IMR-90 (cell line): ENCODE measurements around the gene PLEKHH1. TPM values are rescaled to one million over a fixed set of nuclear protein-coding genes. Genes with fewer than 3 reads are reported as not detected.

Source experiments
- ATAC-seq: fragments of 200-7000 bp; cut with Tn5 transposase; 2 replicates; pipeline ENCODE4 v1.9.1; 2020; ENCODE audit warnings: low read depth, mild to moderate bottlenecking, moderate library complexity
- BruUV-seq: library from RNA; stranded (reverse); fragments of 400-500 nt; replicated peaks from 2 replicates; lab custom pipeline; 2021; lab: Mats Ljungman, UMichigan
- CTCF ChIA-PET: fragments of 300-600 bp; formaldehyde crosslinking; extraction: SDS; loops from one replicate; lab custom pipeline; 2021; ENCODE audit warnings: antibody characterized with exemption; lab: Yijun Ruan, JAX
- POLR2A ChIA-PET: fragments of 300-600 bp; sonication (Branson Sonifier 250); formaldehyde crosslinking; loops from one replicate; lab custom pipeline; 2022; ENCODE audit warnings: antibody characterized with exemption; ENCODE audit not compliant: unreplicated experiment; lab: Charles Lee
- DNase-seq: peaks from one replicate; pipeline ENCODE4 v3.0.0; 2013
- H2AFZ ChIP-seq: replicated peaks from 2 replicates; pipeline ENCODE3; 2013; ENCODE audit warnings: low read length, mild to moderate bottlenecking; ENCODE audit not compliant: poor library complexity
- H2AK5ac ChIP-seq: 2 replicates; pipeline ENCODE4 v1.6.1; 2013; ENCODE audit warnings: low read depth, low read length, inconsistent platforms
- H2AK9ac ChIP-seq: replicated peaks from 2 replicates; pipeline ENCODE3; 2013; ENCODE audit warnings: mild to moderate bottlenecking, low read depth, low read length, moderate library complexity; ENCODE audit not compliant: poor library complexity
- H2BK120ac ChIP-seq: 2 replicates; pipeline ENCODE4 v1.6.1; 2013; ENCODE audit warnings: low read depth, low read length, inconsistent platforms
- H2BK15ac ChIP-seq: 3 replicates; pipeline ENCODE4 v1.6.1; 2013; ENCODE audit warnings: low read depth, low read length, inconsistent platforms
- H2BK20ac ChIP-seq: 2 replicates; pipeline ENCODE4 v1.6.1; 2013; ENCODE audit warnings: low read depth, mild to moderate bottlenecking, inconsistent platforms, low read length, moderate library complexity
- H2BK5ac ChIP-seq: 2 replicates; pipeline ENCODE4 v1.6.1; 2013; ENCODE audit warnings: mild to moderate bottlenecking, low read depth, low read length, inconsistent platforms; ENCODE audit not compliant: poor library complexity, severe bottlenecking
- H3K14ac ChIP-seq: replicated peaks from 2 replicates; pipeline ENCODE4 v1.6.1; 2013; ENCODE audit warnings: low read depth, low read length, inconsistent platforms
- H3K18ac ChIP-seq: 2 replicates; pipeline ENCODE4 v1.6.1; 2013; ENCODE audit warnings: low read depth, low read length, control low read depth
- H3K23ac ChIP-seq: 2 replicates; pipeline ENCODE4 v1.6.1; 2013; ENCODE audit warnings: low read depth, low read length, inconsistent platforms
- H3K27ac ChIP-seq: 2 replicates; pipeline ENCODE4 v1.5.1; 2013; ENCODE audit warnings: mild to moderate bottlenecking, control low read depth, low read length; ENCODE audit not compliant: insufficient read depth
- H3K27me3 ChIP-seq: 2 replicates; pipeline ENCODE4 v1.6.1; 2013; ENCODE audit warnings: low read length; ENCODE audit not compliant: control insufficient read depth, insufficient read depth
- H3K36me3 ChIP-seq: 2 replicates; pipeline ENCODE4 v1.6.1; 2013; ENCODE audit warnings: low read length, mixed read lengths; ENCODE audit not compliant: control insufficient read depth, insufficient read depth
- H3K4ac ChIP-seq: 2 replicates; pipeline ENCODE4 v1.6.1; 2013; ENCODE audit warnings: low read depth, low read length, inconsistent platforms
- H3K4me1 ChIP-seq: 2 replicates; pipeline ENCODE4 v1.6.1; 2013; ENCODE audit warnings: low read length, mixed read lengths; ENCODE audit not compliant: control insufficient read depth, insufficient read depth
- H3K4me2 ChIP-seq: 2 replicates; pipeline ENCODE4 v1.6.1; 2013; ENCODE audit warnings: low read depth, mild to moderate bottlenecking, control low read depth, low read length, moderate library complexity
- H3K4me3 ChIP-seq: 2 replicates; pipeline ENCODE4 v1.5.1; 2013; ENCODE audit warnings: low read depth, mild to moderate bottlenecking, control low read depth, low read length, moderate library complexity; ENCODE audit not compliant: insufficient read depth
- H3K56ac ChIP-seq: 2 replicates; pipeline ENCODE4 v1.6.1; 2013; ENCODE audit warnings: low read length, inconsistent platforms; ENCODE audit not compliant: insufficient read depth; ENCODE audit errors: extremely low read depth
- H3K79me1 ChIP-seq, 2 experiments: 2 replicates each; pipeline ENCODE4 v1.6.1; 2013; ENCODE audit warnings: low read length in 2 of 2, inconsistent platforms in 1 of 2, low read depth in 1 of 2
- H3K9ac ChIP-seq: 2 replicates; pipeline ENCODE4 v1.6.1; 2013; ENCODE audit warnings: low read depth, low read length, control low read depth
- H3K9me1 ChIP-seq: 2 replicates; pipeline ENCODE4 v1.6.1; 2013; ENCODE audit warnings: low read length, inconsistent platforms; ENCODE audit not compliant: insufficient read depth
- H3K9me3 ChIP-seq: 2 replicates; pipeline ENCODE4 v1.6.1; 2013; ENCODE audit warnings: low read length; ENCODE audit not compliant: control insufficient read depth, insufficient read depth
- H4K20me1 ChIP-seq: 2 replicates; pipeline ENCODE4 v1.6.1; 2013; ENCODE audit warnings: low read length, inconsistent platforms; ENCODE audit not compliant: insufficient read depth
- H4K5ac ChIP-seq: 2 replicates; pipeline ENCODE4 v1.6.1; 2013; ENCODE audit warnings: mild to moderate bottlenecking, low read depth, low read length, control low read depth
- H4K8ac ChIP-seq, 2 experiments: 2 replicates each; pipeline ENCODE4 v1.6.1; 2013; ENCODE audit warnings: low read depth in 2 of 2, low read length in 2 of 2, control low read depth in 1 of 2, inconsistent platforms in 1 of 2
- H4K91ac ChIP-seq: 2 replicates; pipeline ENCODE4 v1.6.1; 2013; ENCODE audit warnings: low read depth, low read length, inconsistent platforms; ENCODE audit not compliant: insufficient read depth
- BHLHE40 ChIP-seq: fragments of 150-350 bp; IDR thresholded peaks from 2 replicates; pipeline ENCODE4 v1.6.1; 2016; ENCODE audit warnings: mild to moderate bottlenecking, low read depth, low read length
- CEBPB ChIP-seq: IDR thresholded peaks from 2 replicates; pipeline ENCODE4 v1.6.1; 2012; ENCODE audit warnings: low read depth, low read length, improper control_type of control experiment
- CHD1 ChIP-seq: IDR thresholded peaks from 2 replicates; pipeline ENCODE4 v1.6.1; 2012; ENCODE audit warnings: low read depth, low read length, improper control_type of control experiment
- ELK1 ChIP-seq: fragments of 150-350 bp; IDR thresholded peaks from 2 replicates; pipeline ENCODE4 v1.6.1; 2016; ENCODE audit warnings: low read depth, mild to moderate bottlenecking, low read length, moderate library complexity, borderline replicate concordance
- FOS ChIP-seq: fragments of 150-350 bp; IDR thresholded peaks from 2 replicates; pipeline ENCODE4 v1.6.1; 2016; ENCODE audit warnings: low read depth, low read length
- MAFK ChIP-seq: IDR thresholded peaks from 2 replicates; pipeline ENCODE4 v1.6.1; 2012; ENCODE audit warnings: low read depth, low read length, improper control_type of control experiment
- MAZ ChIP-seq: IDR thresholded peaks from 2 replicates; pipeline ENCODE4 v1.6.1; 2012; ENCODE audit warnings: low read depth, mild to moderate bottlenecking, low read length, improper control_type of control experiment, moderate library complexity, borderline replicate concordance
- MXI1 ChIP-seq: IDR thresholded peaks from 2 replicates; pipeline ENCODE4 v1.6.1; 2012; ENCODE audit warnings: low read depth, mild to moderate bottlenecking, low read length, moderate library complexity, borderline replicate concordance
- NFE2L2 ChIP-seq: fragments of 150-350 bp; IDR thresholded peaks from 2 replicates; pipeline ENCODE4 v1.6.1; 2016; ENCODE audit warnings: low read depth, mild to moderate bottlenecking, low read length
- POLR2A ChIP-seq: IDR thresholded peaks from 2 replicates; pipeline ENCODE4 v1.6.1; 2012; ENCODE audit warnings: mild to moderate bottlenecking, low read depth, low read length
- RAD21 ChIP-seq: IDR thresholded peaks from 2 replicates; pipeline ENCODE4 v1.6.1; 2012; ENCODE audit warnings: low read length, improper control_type of control experiment
- RCOR1 ChIP-seq: IDR thresholded peaks from 2 replicates; pipeline ENCODE4 v1.6.1; 2012; ENCODE audit warnings: mild to moderate bottlenecking, low read length, improper control_type of control experiment; ENCODE audit not compliant: insufficient replicate concordance
- RFX5 ChIP-seq: IDR thresholded peaks from 2 replicates; pipeline ENCODE4 v1.8.0; 2012; ENCODE audit warnings: low read depth, mild to moderate bottlenecking, low read length, moderate library complexity
- SMC3 ChIP-seq: fragments of 150-350 bp; IDR thresholded peaks from 2 replicates; pipeline ENCODE4 v1.6.1; 2016; ENCODE audit warnings: low read depth, mild to moderate bottlenecking, antibody characterized with exemption, low read length, moderate library complexity
- WGBS, 2 experiments: methylation state at CpG; one replicate each; pipeline versions ENCODE4 v1.1.5 to v1.1.7; 2013; ENCODE audit warnings: missing lambda C conversion rate in 2 of 2; ENCODE audit not compliant: insufficient read length in 1 of 2; ENCODE audit errors: extremely low coverage in 2 of 2; 5-methylcytosine and 5-hydroxymethylcytosine counted together
- dilution Hi-C: fragments of 300-500 bp; cut with HindIII; formaldehyde crosslinking; loops from one replicate; pipeline ENCODE4 v1.14.3; 2018; ENCODE audit warnings: low sequenced_read_pairs; ENCODE audit not compliant: unreplicated experiment
- in situ Hi-C: fragments of 300-500 bp; cut with MboI; formaldehyde crosslinking; loops from 3 replicates; pipeline ENCODE4 v1.14.3; 2019; ENCODE audit warnings: low sequenced_read_pairs, inconsistent platforms, mixed read lengths
- intact Hi-C: fragments of 100-400 bp; cut with micrococcal nuclease; formaldehyde crosslinking; loops from 2 replicates; pipeline ENCODE4 v1.10.0; 2022
- polyA plus RNA-seq, 3 experiments: library from polyadenylated mRNA; depleted of rRNA; stranded (reverse); fragments of >200 nt; gene quantifications; 2 replicates each; pipeline ENCODE4 v1.2.3, GENCODE V29; 2012; ENCODE audit warnings: low replicate concordance in 1 of 3
- total RNA-seq: library from RNA; depleted of rRNA; stranded (reverse); fragments of >200 nt; gene quantifications from 2 replicates; pipeline ENCODE4 v1.2.3, GENCODE V29; 2012
- TF ChIP-seq, protein P1 (sequence below): fragments of 150-350 bp; IDR thresholded peaks from 2 replicates; pipeline ENCODE4 v1.6.1; 2017; ENCODE audit warnings: mild to moderate bottlenecking, antibody characterized with exemption, low read length, low read depth

The PLEKHH1 gene
- total and polyA plus RNA-seq, 2 of the 4 experiments (the other 2 are of a cell fraction), result under 0.01 to 0.34 TPM

- H4K8ac ChIP-seq, result no peak overlapping the region
- H4K5ac ChIP-seq, result no peak overlapping the region
- H3K4me1 ChIP-seq, result no peaks in the 10 kb centered on the region
- no peak overlapping the region for H3K23ac ChIP-seq
- H3K56ac ChIP-seq, result no peak overlapping the region
- H3K9me3 ChIP-seq, result no peaks in the 10 kb centered on the region
- H4K20me1 ChIP-seq, result no peaks in the 10 kb centered on the region
- no peaks in the 10 kb centered on the region for H3K36me3 ChIP-seq
- no peak overlapping the region for H2BK15ac ChIP-seq
- dilution Hi-C loops (no loop called here), intact Hi-C loops (no loop called here), in situ Hi-C loops (no loop called here)
- no peaks in the 10 kb centered on the region for H3K79me1 ChIP-seq
- no peak for TF ChIP-seq CEBPB
- TF ChIP-seq RAD21, result no peak
- TF ChIP-seq RCOR1, result no peak
- TF ChIP-seq FOS, result no peak
- TF ChIP-seq MAZ, result no peak
- no peak for TF ChIP-seq MAFK
- TF ChIP-seq RFX5, result no peak
- TF ChIP-seq MXI1, result no peak
- TF ChIP-seq NFE2L2, result no peak
- TF ChIP-seq SMC3, result no peak
- no peak for TF ChIP-seq BHLHE40
- TF ChIP-seq CHD1, result no peak
- TF ChIP-seq, protein P1, sequence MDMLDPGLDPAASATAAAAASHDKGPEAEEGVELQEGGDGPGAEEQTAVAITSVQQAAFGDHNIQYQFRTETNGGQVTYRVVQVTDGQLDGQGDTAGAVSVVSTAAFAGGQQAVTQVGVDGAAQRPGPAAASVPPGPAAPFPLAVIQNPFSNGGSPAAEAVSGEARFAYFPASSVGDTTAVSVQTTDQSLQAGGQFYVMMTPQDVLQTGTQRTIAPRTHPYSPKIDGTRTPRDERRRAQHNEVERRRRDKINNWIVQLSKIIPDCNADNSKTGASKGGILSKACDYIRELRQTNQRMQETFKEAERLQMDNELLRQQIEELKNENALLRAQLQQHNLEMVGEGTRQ, result no peak
- TF ChIP-seq POLR2A, result no peak
- TF ChIP-seq ELK1, result no peak
- no peak overlapping the region for H3K4me3 ChIP-seq
- H3K14ac ChIP-seq, result no peak overlapping the region
- H3K18ac ChIP-seq, result no peak overlapping the region
- ATAC-seq (no peak), DNase-seq (no peak)
- no peak overlapping the region for H2BK20ac ChIP-seq
- no peak overlapping the region for H2AK5ac ChIP-seq
- H2BK120ac ChIP-seq, result no peak overlapping the region
- H3K4ac ChIP-seq, result no peak overlapping the region
- ChIA-PET POLR2A (no interaction called here), CTCF (interaction anchor here (1.0 to 1.1 kb wide), 2 partner anchors 18 to 82 kb away, joined by 3 read pairs; no protein-coding TSS in a partner anchor)
- H3K27me3 ChIP-seq, result peaks cover 37% of the 10 kb centered on the region
- no peak overlapping the region for H3K9ac ChIP-seq
- no peak overlapping the region for H3K4me2 ChIP-seq
- H3K9me1 ChIP-seq, result no peaks in the 10 kb centered on the region
- no peak overlapping the region for H2AFZ ChIP-seq
- 80% methylated on average over 1 of the region's 3 CpGs; no CpG with 5 or more reads in 1 of the 2 experiments for WGBS, 2 experiments
- no peak overlapping the region for H4K91ac ChIP-seq
- H2BK5ac ChIP-seq, result no peak overlapping the region
- no TSS peak for BruUV-seq
- no peak overlapping the region for H3K27ac ChIP-seq
- H2AK9ac ChIP-seq, result no peak overlapping the region
These were observed 24.1 kb upstream of the PLEKHH1 start for GRCh38 chr14:67508956-67509355.
